ENCODE results near the gene GSX1.
"Not testable (repeated sequence)": the region's sequence is repeated elsewhere in the genome, so short reads cannot be mapped to it uniquely, and the experiment has no call there.

GSX1 gene

DNA sequence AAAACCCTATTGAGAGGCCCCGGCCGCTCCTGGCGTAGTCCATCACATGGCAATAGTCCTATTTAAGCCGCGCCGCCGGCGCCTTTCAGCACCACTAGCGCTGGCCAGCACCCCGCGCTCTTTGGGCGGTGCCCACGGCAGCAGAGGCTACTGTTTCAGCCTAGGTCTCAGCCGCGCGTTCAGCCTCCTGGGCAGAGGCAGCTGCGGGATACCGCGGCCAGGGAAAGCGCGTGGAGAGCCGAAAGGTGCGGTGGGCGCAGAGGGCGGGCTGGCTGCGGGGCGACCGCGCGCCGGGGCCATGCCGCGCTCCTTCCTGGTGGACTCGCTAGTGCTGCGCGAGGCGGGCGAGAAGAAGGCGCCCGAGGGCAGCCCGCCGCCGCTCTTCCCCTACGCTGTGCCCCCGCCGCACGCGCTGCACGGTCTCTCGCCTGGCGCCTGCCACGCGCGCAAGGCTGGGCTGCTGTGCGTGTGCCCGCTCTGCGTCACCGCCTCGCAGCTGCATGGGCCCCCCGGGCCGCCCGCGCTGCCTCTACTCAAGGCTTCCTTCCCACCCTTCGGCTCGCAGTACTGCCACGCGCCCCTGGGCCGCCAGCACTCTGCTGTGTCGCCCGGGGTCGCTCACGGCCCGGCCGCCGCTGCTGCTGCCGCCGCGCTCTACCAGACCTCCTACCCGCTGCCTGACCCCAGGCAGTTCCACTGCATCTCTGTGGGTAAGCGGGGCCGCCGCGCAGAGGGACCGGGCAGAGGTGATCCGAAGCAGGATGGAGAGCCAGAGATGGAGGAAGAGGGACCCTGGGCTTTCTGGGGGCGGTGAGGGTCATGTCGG is at the start of gene GSX1:
TSS of gene GSX1 (plus strand) at position 91 of the 826 bp plus-strand sequence. CDS start at position 299, 208 bp downstream.
- DNase-seq: peak; percentile 81

GRCh38 chr13:27744801-27745200 is 47.5 kb upstream of the GSX1 start:
- no peak for DNase-seq

- no peak for DNase-seq
Observed at GRCh38 chr13:27745301-27745700, 47.0 kb upstream of the GSX1 start.

GRCh38 chr13:27748143-27748542 is 44.1 kb upstream of the GSX1 start:
- not testable (repeated sequence) for DNase-seq

- no peak for DNase-seq
Observed at GRCh38 chr13:27751953-27752532, 40.2 kb upstream of the GSX1 start.

- DNase-seq: no peak
Observed at GRCh38 chr13:27765650-27766049, 26.6 kb upstream of the GSX1 start.

DNA sequence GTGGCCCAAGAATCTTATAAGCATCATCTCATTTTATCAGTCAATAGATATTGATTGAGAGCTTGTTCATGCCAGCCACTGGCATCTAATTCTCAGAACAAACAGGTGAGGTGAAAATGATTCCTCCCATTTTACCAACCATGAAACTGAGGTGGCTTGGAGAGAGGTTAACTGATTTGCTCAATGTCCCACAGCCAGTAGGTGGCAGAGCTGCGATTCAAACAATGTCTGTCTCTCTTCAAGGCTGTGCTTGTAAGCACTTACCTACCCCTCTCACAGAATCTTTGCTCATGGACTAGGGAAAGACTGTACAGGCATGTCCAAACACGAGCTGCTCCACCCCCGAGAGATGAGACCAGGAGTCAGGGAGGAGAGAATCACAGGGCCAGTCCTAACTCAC is 21.5 kb upstream of the GSX1 start:
- no peak for DNase-seq

GRCh38 chr13:27772651-27773425 is 19.4 kb upstream of the GSX1 start:
- DNase-seq: no peak

GRCh38 chr13:27774169-27774568 is 18.1 kb upstream of the GSX1 start:
- DNase-seq: no peak

DNA sequence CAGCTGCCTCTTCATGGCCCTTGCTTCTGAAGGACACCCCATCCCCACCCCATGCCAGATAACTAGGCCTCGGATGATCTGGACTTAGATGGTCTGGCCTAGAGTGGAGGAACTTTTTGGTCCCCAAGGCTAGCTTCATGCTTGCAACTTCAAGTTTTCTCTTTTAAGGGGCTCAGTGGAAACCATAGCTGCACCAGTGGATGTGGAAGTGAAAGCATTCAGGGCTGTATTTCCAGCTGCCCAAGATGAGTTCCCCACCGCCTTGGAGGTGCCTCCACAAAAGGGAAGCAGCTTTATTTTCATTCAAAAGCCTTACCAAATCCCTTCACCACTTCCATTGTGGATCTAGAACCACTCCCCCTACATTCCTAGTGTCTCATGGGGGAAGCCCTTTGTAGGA is 17.6 kb upstream of the GSX1 start:
- no peak for DNase-seq

GRCh38 chr13:27775943-27776342 is 16.3 kb upstream of the GSX1 start:
- no peak for DNase-seq

- no peak for DNase-seq
Observed at GRCh38 chr13:27782151-27782550, 10.1 kb upstream of the GSX1 start.

DNA sequence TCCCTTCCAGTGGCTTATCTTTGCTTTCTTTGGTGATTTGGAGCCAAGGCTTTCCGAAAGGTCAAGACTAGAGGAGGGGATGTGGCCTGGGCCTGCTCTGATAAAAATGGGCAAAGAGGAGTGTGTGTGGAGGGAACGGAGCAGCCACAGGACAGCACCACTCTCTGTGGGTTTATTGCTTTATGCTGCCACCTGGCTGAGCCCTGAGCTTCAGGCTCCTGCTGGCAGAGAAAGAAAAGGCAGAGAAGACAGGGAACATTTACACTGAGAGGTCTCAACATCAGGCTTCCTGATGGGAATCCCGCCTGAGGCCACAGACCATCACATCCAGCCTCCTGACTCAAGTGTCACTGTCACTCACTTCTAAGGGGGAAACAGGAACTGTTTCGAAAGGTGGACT is 9.2 kb upstream of the GSX1 start:
- DNase-seq: no peak

- no peak for DNase-seq
Observed at GRCh38 chr13:27788271-27788670, 4.0 kb upstream of the GSX1 start.

DNA sequence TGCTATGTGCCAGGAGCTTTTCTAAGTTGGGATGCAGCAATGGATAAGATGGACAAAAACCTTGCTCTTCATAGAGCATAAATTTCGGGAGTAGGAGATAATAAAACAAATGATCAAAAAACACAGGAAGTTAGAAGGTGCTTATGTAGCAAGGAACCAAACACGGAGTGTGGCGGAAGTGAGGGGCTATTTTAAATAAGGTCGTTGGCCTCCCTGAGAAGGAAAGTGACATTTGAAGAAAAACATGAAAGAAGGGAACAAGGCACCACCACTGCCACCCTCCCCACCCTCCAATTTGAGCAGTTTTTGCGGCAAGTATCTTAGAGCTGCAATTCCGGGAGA is 3.2 kb upstream of the GSX1 start:
- no peak for DNase-seq

DNA sequence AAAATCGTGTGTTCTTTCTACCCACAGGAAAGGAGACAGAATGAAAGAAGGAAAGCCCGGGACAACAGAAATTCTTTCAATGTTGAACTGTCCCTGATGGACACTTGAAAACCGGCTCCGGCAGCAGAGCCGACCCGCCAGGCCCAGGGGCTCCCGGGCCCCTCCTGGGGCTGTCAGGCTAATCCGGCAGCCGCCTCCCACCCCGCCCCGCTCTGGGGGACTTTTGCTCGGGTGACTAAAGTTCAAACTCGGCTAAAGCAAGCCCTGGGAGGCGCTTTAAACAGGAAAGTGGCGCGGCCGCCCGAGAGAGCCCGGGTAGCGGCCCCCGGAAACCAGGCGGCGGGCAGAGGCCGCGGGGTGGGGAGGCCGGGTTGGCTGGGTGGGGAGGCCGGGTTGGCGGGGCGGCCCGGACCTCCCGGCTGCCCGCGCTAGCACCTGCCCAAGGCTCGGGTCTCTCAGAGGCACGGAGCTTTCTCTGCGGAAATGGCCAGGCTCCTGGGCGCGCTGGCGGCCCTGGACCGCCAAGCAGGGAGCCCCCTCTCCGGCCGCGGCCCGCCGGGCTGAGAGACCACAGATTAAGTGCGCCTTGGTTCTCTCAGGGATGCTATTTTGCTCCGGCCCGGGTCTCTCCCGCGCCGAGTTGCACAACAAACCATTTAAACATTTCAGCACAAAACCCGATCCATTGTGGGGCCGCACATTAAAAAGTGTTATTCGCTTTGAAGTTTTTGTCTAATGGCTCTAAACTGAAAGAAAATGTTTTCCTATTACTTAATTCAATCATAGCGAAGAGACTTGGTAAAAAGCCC is 2.6 kb upstream of the GSX1 start:
- DNase-seq: no peak

DNA sequence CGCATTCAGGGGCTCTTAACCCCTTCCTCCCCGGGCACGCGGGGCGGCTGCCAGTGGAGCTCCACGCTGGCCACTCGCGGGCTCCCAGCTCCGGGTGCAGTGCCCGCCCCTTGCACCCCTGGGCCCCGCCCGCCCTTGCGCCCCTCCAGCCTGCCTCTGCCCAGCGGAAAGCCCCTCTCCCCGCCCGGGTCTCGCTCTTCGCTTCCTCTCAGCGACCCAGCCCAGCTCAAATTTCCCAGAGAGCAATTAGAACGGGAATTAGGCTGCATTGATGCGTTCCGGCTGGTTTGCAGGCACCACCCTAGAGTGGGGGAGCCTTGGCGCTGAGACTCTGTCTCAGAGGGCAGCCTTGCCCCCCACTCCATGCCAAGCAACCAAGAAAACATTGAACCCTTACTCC is 1.8 kb upstream of the GSX1 start:
- no peak for DNase-seq

GRCh38 chr13:27791146-27791900 is 960 bp upstream of the GSX1 start:
- DNase-seq: no peak

DNA sequence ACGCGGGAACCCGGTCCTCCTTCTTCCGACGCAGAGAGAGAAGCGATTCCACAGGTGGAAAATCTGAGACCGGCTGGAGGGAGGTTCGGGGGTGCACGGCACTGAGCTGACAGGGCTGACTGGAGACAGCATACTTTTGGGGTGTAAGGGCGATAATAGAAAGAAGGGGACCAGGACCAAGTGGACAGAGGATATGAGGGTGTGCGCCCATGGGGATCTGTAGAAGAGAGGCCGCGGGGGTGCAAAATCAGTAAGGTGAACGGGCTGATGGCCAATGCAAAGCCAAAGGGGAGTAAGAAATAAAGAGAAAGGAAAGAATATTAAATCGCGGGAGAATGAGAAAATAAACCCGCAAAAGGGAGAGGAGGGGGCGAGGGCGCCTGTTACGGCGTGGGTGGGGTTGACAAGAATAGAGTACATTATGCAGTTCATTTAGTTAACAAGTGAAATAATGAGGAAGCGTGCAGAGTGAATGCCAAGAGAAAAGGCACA is 336 bp upstream of the GSX1 start:
- no peak for DNase-seq

- no peak for DNase-seq
Observed at GRCh38 chr13:27793507-27794367, 1.5 kb downstream of the GSX1 start.

DNA sequence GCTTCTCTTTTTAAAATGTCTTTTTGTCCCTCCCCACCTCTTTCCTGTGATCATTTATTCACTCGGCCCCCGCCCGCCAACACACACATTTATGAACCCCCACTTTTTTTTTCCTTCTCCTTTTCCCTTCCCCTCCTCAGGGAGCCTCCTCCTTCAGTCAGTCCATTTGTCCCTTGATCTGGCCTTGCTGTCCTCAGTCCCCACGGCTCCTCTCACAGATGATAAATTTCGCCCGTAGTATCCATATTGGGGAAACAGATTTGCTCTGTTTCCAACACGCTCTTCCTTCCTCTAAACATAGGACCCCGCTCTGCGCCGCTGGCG is 2.0 kb downstream of the GSX1 start:
- DNase-seq: no peak

All from femur (tissue), 1 donor.